GM18951 (cell line): Measurements from ENCODE around the gene TRIM40.
"Not testable (repeated sequence)": the region's sequence is repeated elsewhere in the genome, so short reads cannot be mapped to it uniquely, and the experiment has no call there.

ENCODE experiments used
- POLR2A ChIP-seq: IDR thresholded peaks from 4 replicates; pipeline ENCODE4 v1.6.1; 2011; ENCODE audit warnings: mild to moderate bottlenecking; ENCODE audit not compliant: insufficient read length, insufficient read depth; ENCODE audit errors: extremely low read depth
- in situ Hi-C: fragments of 300-500 bp; cut with MboI; formaldehyde crosslinking; loops from one replicate; pipeline ENCODE4 v1.12.0; 2022; ENCODE audit warnings: low sequenced_read_pairs, mixed read lengths, inconsistent platforms; ENCODE audit not compliant: unreplicated experiment

Gene TRIM40

DNA sequence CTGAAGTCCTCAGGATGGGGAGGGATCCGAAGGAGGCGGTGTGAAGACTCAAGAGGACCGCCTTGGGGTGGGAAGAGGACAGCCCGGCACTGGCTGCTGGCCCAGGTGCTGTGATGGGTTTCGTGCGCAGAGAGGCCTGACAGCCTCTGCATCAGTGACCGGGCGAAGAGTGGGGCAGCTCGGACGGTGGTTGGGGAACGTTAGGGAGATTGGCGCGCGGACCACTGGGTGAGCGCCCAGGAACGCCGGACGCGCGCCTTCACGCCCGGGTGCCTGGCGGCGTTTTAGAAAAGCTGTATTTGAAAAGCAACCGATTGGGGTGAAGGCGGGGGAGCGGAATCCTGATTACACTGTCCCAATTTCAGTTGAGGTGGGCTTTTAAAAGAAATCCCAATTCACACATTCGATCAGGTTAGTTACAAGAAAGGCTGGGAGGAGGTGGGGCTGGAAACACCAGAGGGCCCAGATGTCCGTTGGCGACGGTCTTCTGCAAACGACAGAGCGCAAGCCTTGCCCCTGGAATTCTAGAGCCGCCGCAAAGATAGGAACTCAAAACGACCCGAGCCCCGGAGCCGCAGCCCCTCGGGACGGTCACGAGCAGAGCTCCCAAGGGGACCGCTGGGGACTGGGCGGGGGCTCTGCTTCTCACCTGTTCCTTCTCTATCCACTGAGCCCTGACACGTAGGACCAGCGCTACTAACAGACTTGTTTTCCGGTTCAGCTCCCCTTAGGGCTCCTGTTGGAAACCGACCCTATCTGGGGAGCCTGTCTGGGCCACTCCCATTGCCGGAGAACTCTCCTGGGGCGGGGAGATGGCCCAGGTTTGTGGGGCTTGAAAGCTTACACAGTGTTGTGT lies 8.5 kb upstream of the TRIM40 start:
- TF ChIP-seq POLR2A, result no peak
- in situ Hi-C loops, result no loop called here

DNA sequence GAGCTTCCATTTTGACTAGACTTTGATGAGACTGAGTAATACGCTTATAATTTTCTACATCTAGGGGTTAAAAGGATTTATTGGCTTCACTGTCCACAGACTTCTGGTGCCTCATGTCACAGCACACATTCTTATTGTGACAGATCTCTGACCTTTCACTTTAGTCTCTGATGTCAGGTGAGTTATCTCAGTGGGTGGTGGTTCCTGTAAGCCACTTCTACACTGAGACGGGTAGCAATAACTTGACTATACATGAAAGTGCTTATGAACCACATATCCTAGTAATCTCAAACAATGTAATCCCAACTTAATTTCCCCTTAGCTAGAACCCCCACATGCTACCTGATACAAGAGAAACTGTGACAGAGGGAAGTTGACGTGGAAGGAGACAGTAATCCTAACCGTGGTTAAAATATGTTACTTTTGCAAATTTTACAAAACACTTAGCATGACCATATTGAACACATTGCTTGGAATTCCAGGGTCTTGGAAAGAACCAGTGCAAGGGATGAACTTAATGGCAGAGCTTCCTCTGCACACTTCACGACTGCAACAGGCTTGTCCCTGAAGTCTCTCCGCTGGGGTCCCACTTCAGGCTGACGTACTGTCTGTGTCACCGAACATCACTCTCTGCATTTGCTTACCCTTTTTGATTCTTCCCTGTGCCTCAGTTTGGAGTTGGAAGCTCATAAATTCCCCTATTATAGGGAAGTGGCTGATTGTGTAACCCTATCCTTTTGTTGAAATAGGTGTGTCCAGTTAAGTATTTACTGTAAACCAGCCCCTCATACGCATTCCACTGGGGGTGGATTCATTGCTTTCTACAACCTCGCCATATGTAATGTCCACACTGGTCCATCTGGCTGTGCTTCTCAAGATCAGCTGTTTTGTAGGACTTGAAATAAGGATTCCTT lies 6.4 kb upstream of the TRIM40 start:
- in situ Hi-C loops, result no loop called here
- no peak for TF ChIP-seq POLR2A

DNA sequence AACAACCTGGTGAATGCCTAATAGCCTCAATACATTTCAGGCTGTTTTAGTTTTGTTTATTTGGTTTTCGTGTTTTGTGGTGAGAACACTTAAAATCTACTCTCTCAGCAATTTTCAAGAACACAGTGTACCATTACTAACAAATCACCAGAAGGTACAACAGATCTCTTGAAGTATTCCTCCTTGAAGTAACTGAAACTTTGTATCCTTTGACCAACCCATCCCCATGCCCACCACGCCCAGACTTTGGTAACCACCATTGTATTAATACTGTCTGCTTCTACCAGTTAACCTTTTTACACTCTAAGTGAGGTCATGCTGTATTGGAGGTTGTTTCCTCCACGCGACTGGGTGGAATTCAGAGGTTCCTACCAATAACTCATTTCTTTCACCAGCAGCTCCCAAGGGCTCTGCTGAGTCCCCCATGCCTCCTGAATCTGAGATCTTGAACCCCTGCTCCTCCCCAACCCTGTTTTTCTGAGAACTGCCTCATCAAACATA lies 5.7 kb upstream of the TRIM40 start:
- TF ChIP-seq POLR2A, result no peak
- in situ Hi-C loops, result no loop called here

DNA sequence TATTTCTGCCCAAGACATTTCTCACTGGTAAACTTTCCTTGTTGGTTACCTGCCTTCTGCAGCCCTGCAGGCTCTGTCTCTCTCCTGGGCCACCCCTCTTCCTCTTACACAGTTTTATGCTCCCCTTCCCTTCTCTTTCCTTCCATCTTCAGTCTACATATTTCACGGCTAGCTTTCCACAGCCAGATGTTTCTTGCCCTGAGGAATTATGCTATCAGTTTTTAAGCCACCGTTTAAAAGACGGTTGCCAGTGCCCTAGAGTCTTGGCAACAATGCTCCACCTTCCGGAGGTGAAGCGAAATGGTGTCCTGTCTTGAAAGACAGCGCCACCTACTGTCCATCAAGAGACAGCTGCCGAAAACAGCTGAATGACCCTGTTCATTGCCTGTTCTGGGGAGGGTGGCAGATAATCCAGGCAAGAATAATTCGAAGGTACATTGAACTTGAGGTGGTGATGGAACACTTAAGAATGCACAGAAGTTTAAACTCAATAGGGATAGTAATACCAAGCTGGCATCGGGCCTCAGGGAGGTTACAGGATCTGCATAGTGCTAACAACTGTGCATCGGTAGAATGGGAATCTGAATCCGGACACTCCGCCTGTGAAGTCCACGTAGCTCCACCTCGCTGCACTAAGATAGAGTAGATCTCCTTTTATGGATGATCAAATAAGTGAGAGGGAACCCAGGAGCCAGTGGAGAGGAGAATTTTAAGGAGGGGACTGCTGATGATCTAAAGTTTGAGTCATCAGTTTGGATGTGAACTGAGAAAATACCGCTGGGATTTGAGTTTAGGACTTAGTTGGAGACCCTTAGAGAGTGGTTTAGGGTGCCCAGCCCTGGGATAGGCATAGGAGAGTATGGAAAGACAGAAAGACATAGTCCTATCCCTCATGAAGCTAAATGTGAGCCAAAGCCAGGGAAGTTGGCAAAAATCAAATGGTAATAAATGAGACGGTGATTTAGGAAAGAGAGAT lies 4.8 kb upstream of the TRIM40 start:
- in situ Hi-C loops, result no loop called here
- TF ChIP-seq POLR2A, result no peak

DNA sequence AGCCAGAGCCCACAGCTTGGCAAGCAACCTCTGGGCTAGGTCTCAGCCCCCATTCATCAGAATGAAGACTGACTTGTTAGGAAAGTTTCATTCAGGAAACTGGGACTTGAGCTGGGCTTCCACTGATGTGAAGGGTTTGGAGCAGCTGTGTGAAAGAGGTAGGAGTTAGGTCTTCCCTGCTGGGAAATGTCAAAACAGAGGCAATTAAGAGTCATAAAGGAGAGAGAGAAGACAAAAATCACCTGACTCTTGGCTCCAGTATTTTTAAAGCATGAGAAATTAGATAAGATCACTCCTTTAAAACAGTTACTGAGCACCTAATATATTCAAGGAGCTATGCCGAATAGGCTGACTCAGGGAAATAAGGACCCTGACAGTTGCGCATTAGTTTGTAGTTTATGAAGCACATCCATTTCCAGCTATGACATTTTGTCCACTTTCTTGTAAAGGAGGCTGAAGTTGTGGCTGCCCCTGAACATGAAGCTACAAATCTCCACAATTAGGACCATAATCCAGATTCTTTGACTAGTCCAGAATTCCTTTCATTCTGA lies 3.9 kb upstream of the TRIM40 start:
- TF ChIP-seq POLR2A, result no peak
- in situ Hi-C loops, result no loop called here

DNA sequence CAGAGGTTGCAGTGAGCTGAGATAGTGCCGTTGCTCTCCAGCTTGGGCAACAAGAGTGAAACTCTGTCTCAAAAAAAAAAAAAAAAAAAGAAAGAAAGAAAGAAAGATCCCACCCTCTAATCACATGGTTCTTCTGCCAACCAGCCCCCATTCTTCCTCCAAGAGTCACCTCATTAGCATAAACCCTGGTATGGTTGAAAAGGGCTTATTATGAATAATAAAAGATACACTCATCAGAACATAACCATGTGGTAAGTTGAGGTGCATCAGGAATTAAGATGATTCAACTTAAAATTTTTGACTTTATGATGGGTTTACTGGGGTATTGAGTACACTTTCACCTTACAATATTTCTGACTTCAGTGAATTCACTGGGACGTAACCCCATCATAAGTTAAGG lies 793 bp upstream of the TRIM40 start:
- in situ Hi-C loops, result no loop called here

DNA sequence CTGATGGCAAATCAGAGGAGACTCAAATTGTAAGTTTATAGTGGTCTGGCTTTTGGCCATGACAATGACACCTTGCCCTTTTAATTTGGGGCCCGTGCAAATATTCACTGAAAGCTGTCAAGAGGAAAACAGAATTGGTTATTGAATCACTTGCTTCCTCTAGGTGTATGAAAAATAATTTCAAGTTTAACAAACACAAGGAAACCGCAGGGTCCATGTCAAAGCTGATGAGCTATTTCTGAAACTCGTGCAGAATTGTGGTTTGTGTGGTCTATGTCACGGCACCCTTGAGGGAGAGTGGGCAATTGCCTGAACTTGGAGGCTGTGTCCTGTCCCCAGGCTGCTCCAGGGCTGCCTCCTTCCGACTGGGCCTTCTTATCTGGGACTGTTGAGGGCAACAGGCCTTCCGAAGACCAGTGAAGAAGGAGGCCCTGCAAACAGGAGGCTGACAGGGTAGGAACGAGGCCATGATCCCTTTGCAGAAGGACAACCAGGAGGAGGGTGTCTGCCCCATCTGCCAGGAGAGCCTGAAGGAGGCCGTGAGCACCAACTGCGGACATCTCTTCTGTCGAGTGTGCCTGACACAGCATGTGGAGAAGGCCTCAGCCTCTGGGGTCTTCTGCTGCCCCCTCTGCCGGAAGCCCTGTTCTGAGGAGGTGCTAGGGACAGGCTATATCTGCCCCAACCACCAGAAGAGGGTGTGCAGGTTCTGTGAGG lies 788 bp downstream of the TRIM40 start:
- TF ChIP-seq POLR2A, result no peak
- in situ Hi-C loops, result no loop called here

More for the DNA sequence above, 793 bp upstream of the TRIM40 start:
- no peak for TF ChIP-seq POLR2A

DNA sequence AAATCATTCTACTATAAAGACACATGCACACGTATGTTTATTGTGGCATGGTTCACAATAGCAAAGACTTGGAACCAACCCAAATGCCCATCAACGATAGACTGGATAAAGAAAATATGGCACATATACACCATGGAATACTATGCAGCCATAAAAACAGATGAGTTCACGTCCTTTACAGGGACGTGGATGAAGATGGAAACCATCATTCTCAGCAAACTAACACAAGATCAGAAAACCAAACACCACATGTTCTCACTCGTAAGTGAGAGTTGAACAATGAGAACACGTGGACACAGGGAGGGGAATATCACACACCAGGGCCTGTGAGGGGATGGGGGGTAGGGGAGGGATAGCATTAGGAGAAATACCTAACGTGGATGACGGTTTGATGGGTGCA lies 4.3 kb downstream of the TRIM40 start:
- in situ Hi-C loops, result not testable (repeated sequence)

DNA sequence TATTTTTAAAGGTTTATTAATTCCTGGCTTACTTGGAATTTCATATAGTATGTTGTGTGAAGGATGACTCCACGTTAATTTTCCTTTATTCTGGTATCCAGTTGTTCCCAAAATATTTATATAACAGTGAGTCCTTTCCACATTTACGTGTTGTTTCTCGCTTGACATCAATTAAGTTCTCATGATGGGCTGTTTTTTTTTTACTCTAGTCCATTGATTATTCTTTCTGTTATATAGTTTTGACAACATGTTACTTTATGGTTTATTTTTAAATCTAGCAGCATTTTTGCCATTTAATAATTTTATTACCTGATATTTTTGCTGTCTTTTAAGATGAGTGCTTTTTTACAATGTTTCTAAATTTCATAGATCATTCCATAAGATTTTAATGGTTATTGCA lies 6.7 kb downstream of the TRIM40 start:
- in situ Hi-C loops, result no loop called here
- no peak for TF ChIP-seq POLR2A

DNA sequence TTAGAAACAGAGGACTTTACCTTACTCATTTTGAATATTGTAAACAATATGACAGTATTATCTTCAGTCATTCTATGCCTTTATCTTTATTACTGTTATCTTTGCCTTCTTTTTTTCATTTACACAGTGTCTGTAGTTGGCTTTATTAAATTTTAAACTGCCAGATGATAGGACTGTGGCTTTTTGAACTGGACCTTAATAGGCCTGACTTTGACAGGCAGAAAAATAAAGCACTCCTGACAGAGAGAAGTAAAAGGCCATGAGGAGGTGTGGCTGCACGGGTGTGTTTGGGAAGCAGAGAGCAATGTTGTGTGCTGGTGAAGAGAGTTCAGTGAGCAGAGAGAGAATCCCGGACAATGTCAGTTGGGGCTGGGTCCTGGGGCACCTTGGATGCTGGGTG lies 7.8 kb downstream of the TRIM40 start:
- in situ Hi-C loops, result no loop called here
- no peak for TF ChIP-seq POLR2A

DNA sequence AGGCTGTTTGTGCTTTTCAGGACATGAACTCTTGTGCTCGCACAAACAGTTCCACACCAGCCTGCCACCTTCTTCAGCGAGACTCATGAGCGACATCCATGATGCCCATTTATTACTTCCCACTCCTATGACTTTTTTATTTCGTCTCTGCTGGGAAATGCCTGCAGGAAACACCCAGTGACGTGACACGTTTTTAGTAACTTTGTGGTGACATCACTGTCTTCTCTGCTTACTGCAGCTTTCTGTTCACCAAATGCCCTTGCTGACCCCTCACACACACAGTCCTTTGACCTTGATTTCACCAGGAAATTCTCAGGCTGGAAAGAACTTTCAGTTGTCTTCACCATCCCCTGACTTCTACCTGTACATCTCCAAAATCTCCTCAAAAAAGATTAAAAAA lies 8.9 kb downstream of the TRIM40 start:
- in situ Hi-C loops, result no loop called here
- no peak for TF ChIP-seq POLR2A

DNA sequence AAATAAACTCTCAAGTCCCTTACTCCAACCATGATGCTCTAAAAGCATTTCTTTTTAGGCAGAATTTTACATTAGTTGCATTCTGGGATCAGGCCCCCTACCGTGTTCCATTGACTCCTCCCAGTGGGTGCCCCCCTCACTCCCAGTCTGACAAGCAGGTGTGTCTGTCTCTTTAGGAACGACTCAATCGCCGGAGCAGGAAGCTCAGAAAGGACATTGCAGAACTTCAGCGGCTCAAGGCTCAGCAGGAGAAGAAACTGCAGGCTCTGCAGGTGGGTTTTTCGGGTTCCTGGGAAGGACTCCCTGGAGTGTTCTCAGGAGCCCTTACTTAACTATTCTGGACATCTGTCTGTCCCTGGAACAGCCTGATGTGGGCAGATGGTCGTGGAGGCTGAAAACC lies 9.9 kb downstream of the TRIM40 start:
- in situ Hi-C loops, result no loop called here
- no peak for TF ChIP-seq POLR2A
